ENCODE results near the gene GATA3. TPM values are rescaled to one million over a fixed set of nuclear protein-coding genes. Genes with fewer than 3 reads are reported as not detected.

Gene GATA3
- total and polyA plus RNA-seq, 2 experiments from 2014 or later, result 0.23 TPM; not detected in 1

DNA sequence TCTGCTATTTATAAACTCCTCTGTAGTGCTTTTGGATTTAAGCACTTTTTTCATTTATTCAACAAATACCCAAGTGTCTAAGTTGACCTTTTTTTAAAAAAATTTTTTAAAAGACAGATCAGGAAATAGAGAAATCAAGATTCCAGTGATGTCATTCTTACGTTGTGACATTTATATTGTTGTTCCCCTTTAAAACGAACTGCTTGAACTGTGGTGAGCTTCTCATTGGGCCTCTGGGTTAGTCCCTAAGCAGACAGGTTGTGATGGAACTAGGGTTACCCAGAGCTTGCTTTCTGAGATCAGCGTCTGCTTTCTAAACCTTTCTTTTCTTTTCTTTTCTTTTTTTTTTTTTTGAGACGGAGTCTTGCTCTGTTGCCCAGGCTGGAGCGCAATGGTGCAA lies 22.4 kb downstream of the GATA3 start:
- Histone ChIP-seq H2AFZ (no peak overlapping the region), H3K79me2 (replicated peaks; ENCODE audit: insufficient read depth) (no peaks in the 10 kb centered on the region), H3K4me3 (no peak overlapping the region), H3K9me2 (ENCODE audit: insufficient read depth) (0 out of 2 replicates have a peak, but pooled peaks cover 2% of the 10 kb centered on the region), H3K27ac (ENCODE audit: low read depth) (no peak overlapping the region), H4K20me1 (replicated peaks; ENCODE audit: insufficient read depth) (no peaks in the 10 kb centered on the region), H3K36me3 (ENCODE audit: insufficient read depth) (no peaks in the 10 kb centered on the region), H3K4me2 (no peak overlapping the region), H3K27me3 (ENCODE audit: insufficient read depth) (no peaks in the 10 kb centered on the region), H3K4me1 (ENCODE audit: insufficient read depth) (peaks cover 15% of the 10 kb centered on the region), H3F3A (replicated peaks; ENCODE audit: low read depth) (no peaks in the 10 kb centered on the region)
- TF ChIP-seq EZH2 (IDR thresholded peaks at IDR 0.05; ENCODE audit: low read depth, unreplicated experiment), result no peak
- TF ChIP-seq, protein P1, sequence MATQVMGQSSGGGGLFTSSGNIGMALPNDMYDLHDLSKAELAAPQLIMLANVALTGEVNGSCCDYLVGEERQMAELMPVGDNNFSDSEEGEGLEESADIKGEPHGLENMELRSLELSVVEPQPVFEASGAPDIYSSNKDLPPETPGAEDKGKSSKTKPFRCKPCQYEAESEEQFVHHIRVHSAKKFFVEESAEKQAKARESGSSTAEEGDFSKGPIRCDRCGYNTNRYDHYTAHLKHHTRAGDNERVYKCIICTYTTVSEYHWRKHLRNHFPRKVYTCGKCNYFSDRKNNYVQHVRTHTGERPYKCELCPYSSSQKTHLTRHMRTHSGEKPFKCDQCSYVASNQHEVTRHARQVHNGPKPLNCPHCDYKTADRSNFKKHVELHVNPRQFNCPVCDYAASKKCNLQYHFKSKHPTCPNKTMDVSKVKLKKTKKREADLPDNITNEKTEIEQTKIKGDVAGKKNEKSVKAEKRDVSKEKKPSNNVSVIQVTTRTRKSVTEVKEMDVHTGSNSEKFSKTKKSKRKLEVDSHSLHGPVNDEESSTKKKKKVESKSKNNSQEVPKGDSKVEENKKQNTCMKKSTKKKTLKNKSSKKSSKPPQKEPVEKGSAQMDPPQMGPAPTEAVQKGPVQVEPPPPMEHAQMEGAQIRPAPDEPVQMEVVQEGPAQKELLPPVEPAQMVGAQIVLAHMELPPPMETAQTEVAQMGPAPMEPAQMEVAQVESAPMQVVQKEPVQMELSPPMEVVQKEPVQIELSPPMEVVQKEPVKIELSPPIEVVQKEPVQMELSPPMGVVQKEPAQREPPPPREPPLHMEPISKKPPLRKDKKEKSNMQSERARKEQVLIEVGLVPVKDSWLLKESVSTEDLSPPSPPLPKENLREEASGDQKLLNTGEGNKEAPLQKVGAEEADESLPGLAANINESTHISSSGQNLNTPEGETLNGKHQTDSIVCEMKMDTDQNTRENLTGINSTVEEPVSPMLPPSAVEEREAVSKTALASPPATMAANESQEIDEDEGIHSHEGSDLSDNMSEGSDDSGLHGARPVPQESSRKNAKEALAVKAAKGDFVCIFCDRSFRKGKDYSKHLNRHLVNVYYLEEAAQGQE (IDR thresholded peaks at IDR 0.05; ENCODE audit: unreplicated experiment), result no peak
- TF ChIP-seq EZH2phosphoT487 (IDR thresholded peaks at IDR 0.05; ENCODE audit: unreplicated experiment), result no peak
- no peak for TF ChIP-seq JUNB (IDR thresholded peaks at IDR 0.05; ENCODE audit: unreplicated experiment)
- no peak for TF ChIP-seq NANOG (IDR thresholded peaks at IDR 0.05; ENCODE audit: borderline replicate concordance)
- no peak for TF ChIP-seq POLR2AphosphoS5 (IDR thresholded peaks at IDR 0.05; ENCODE audit: low read depth)
- TF ChIP-seq, protein P2, sequence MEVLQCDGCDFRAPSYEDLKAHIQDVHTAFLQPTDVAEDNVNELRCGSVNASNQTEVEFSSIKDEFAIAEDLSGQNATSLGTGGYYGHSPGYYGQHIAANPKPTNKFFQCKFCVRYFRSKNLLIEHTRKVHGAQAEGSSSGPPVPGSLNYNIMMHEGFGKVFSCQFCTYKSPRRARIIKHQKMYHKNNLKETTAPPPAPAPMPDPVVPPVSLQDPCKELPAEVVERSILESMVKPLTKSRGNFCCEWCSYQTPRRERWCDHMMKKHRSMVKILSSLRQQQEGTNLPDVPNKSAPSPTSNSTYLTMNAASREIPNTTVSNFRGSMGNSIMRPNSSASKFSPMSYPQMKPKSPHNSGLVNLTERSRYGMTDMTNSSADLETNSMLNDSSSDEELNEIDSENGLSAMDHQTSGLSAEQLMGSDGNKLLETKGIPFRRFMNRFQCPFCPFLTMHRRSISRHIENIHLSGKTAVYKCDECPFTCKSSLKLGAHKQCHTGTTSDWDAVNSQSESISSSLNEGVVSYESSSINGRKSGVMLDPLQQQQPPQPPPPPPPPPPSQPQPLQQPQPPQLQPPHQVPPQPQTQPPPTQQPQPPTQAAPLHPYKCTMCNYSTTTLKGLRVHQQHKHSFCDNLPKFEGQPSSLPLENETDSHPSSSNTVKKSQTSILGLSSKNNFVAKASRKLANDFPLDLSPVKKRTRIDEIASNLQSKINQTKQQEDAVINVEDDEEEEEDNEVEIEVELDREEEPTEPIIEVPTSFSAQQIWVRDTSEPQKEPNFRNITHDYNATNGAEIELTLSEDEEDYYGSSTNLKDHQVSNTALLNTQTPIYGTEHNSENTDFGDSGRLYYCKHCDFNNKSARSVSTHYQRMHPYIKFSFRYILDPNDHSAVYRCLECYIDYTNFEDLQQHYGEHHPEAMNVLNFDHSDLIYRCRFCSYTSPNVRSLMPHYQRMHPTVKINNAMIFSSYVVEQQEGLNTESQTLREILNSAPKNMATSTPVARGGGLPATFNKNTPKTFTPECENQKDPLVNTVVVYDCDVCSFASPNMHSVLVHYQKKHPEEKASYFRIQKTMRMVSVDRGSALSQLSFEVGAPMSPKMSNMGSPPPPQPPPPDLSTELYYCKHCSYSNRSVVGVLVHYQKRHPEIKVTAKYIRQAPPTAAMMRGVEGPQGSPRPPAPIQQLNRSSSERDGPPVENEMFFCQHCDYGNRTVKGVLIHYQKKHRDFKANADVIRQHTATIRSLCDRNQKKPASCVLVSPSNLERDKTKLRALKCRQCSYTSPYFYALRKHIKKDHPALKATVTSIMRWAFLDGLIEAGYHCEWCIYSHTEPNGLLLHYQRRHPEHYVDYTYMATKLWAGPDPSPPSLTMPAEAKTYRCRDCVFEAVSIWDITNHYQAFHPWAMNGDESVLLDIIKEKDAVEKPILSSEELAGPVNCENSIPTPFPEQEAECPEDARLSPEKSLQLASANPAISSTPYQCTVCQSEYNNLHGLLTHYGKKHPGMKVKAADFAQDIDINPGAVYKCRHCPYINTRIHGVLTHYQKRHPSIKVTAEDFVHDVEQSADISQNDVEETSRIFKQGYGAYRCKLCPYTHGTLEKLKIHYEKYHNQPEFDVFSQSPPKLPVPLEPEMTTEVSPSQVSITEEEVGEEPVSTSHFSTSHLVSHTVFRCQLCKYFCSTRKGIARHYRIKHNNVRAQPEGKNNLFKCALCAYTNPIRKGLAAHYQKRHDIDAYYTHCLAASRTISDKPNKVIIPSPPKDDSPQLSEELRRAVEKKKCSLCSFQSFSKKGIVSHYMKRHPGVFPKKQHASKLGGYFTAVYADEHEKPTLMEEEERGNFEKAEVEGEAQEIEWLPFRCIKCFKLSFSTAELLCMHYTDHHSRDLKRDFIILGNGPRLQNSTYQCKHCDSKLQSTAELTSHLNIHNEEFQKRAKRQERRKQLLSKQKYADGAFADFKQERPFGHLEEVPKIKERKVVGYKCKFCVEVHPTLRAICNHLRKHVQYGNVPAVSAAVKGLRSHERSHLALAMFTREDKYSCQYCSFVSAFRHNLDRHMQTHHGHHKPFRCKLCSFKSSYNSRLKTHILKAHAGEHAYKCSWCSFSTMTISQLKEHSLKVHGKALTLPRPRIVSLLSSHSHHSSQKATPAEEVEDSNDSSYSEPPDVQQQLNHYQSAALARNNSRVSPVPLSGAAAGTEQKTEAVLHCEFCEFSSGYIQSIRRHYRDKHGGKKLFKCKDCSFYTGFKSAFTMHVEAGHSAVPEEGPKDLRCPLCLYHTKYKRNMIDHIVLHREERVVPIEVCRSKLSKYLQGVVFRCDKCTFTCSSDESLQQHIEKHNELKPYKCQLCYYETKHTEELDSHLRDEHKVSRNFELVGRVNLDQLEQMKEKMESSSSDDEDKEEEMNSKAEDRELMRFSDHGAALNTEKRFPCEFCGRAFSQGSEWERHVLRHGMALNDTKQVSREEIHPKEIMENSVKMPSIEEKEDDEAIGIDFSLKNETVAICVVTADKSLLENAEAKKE (CRISPR knock-in tag; IDR thresholded peaks at IDR 0.05), result no peak
- TF ChIP-seq STAT1 (IDR thresholded peaks at IDR 0.05; ENCODE audit: unreplicated experiment), result no peak
- no peak for TF ChIP-seq ZNF114 (CRISPR knock-in tag; IDR thresholded peaks at IDR 0.05)
- TF ChIP-seq, protein P3, sequence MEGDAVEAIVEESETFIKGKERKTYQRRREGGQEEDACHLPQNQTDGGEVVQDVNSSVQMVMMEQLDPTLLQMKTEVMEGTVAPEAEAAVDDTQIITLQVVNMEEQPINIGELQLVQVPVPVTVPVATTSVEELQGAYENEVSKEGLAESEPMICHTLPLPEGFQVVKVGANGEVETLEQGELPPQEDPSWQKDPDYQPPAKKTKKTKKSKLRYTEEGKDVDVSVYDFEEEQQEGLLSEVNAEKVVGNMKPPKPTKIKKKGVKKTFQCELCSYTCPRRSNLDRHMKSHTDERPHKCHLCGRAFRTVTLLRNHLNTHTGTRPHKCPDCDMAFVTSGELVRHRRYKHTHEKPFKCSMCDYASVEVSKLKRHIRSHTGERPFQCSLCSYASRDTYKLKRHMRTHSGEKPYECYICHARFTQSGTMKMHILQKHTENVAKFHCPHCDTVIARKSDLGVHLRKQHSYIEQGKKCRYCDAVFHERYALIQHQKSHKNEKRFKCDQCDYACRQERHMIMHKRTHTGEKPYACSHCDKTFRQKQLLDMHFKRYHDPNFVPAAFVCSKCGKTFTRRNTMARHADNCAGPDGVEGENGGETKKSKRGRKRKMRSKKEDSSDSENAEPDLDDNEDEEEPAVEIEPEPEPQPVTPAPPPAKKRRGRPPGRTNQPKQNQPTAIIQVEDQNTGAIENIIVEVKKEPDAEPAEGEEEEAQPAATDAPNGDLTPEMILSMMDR (conservative IDR thresholded peaks at IDR 0.05; ENCODE audit: low read depth in 2 of 2), result no peak
- no peak for TF ChIP-seq CREB1 (CRISPR knock-in tag; IDR thresholded peaks at IDR 0.05; ENCODE audit: low read depth)
- TF ChIP-seq ZNF331 (CRISPR knock-in tag; IDR thresholded peaks at IDR 0.05; ENCODE audit: low read depth), result no peak
- TF ChIP-seq, protein P4, sequence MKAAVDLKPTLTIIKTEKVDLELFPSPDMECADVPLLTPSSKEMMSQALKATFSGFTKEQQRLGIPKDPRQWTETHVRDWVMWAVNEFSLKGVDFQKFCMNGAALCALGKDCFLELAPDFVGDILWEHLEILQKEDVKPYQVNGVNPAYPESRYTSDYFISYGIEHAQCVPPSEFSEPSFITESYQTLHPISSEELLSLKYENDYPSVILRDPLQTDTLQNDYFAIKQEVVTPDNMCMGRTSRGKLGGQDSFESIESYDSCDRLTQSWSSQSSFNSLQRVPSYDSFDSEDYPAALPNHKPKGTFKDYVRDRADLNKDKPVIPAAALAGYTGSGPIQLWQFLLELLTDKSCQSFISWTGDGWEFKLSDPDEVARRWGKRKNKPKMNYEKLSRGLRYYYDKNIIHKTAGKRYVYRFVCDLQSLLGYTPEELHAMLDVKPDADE (IDR thresholded peaks at IDR 0.05), result no peak
- no peak overlapping the region for H3K4me3 Mint-ChIP-seq
- no peaks in the 10 kb centered on the region; the same call in 2 of the 3 replicates for H3K9me3 Mint-ChIP-seq
- H3K27me3 Mint-ChIP-seq (ENCODE audit: insufficient read depth, low read depth, poor library complexity), result peaks cover 2% of the 10 kb centered on the region
- H3K36me3 Mint-ChIP-seq (ENCODE audit: low read depth), result no peaks in the 10 kb centered on the region
- ATAC-seq (no peak), DNase-seq (ENCODE audit: low spot score) (no peak)
- H3K27ac Mint-ChIP-seq, result no peak overlapping the region
- H3K4me1 Mint-ChIP-seq, result peaks cover 15% of the 10 kb centered on the region

Measured in GM23338 (cell line).